Measurements from ENCODE around the gene RBMS3. TPM values are rescaled to one million over a fixed set of nuclear protein-coding genes. Genes with fewer than 3 reads are reported as not detected.

RBMS3 gene
- total RNA-seq, 1 experiment from 2014 or later: 1.3 TPM

GRCh38 chr3:29494305-29495036 lies 213.6 kb downstream of the RBMS3 start:
- no peak for DNase-seq
- Mint-ChIP-seq H3K27me3 (ENCODE audit: unreplicated experiment) (no peaks in the 10 kb centered on the region), H3K36me3 (ENCODE audit: insufficient read depth, unreplicated experiment) (no peaks in the 10 kb centered on the region), H3K4me3 (ENCODE audit: low read depth, unreplicated experiment) (no peak overlapping the region), H3K27ac (ENCODE audit: unreplicated experiment) (no peak overlapping the region), H3K4me1 (ENCODE audit: low read depth, unreplicated experiment) (no peaks in the 10 kb centered on the region), H3K9me3 (ENCODE audit: low read depth, unreplicated experiment) (peaks cover 8% of the 10 kb centered on the region)
- no peak for TF ChIP-seq CTCF (IDR thresholded peaks at IDR 0.05; ENCODE audit: unreplicated experiment)
- BruUV-seq (replicated peaks): no TSS peak
- CTCF ChIA-PET: no interaction called here
- intact Hi-C loops (cut with micrococcal nuclease; ENCODE audit: unreplicated experiment): no loop called here

GRCh38 chr3:29497282-29497681 lies 216.4 kb downstream of the RBMS3 start:
- H3K9me3 Mint-ChIP-seq (ENCODE audit: low read depth, unreplicated experiment): peaks cover 3% of the 10 kb centered on the region
- no peaks in the 10 kb centered on the region for H3K4me1 Mint-ChIP-seq (ENCODE audit: low read depth, unreplicated experiment)
- no peak overlapping the region for H3K4me3 Mint-ChIP-seq (ENCODE audit: low read depth, unreplicated experiment)
- BruUV-seq (replicated peaks): no TSS peak
- CTCF ChIA-PET: no interaction called here
- no peaks in the 10 kb centered on the region for H3K36me3 Mint-ChIP-seq (ENCODE audit: insufficient read depth, unreplicated experiment)
- no peak overlapping the region for H3K27ac Mint-ChIP-seq (ENCODE audit: unreplicated experiment)
- TF ChIP-seq CTCF (IDR thresholded peaks at IDR 0.05; ENCODE audit: unreplicated experiment): no peak
- intact Hi-C loops (cut with micrococcal nuclease; ENCODE audit: unreplicated experiment): no loop called here
- DNase-seq: no peak
- no peaks in the 10 kb centered on the region for H3K27me3 Mint-ChIP-seq (ENCODE audit: unreplicated experiment)

GRCh38 chr3:29502771-29503170 lies 221.9 kb downstream of the RBMS3 start:
- Mint-ChIP-seq H3K4me3 (ENCODE audit: low read depth, unreplicated experiment) (no peak overlapping the region), H3K27me3 (ENCODE audit: unreplicated experiment) (no peaks in the 10 kb centered on the region), H3K9me3 (ENCODE audit: low read depth, unreplicated experiment) (no peaks in the 10 kb centered on the region), H3K27ac (ENCODE audit: unreplicated experiment) (no peak overlapping the region), H3K36me3 (ENCODE audit: insufficient read depth, unreplicated experiment) (no peaks in the 10 kb centered on the region), H3K4me1 (ENCODE audit: low read depth, unreplicated experiment) (no peaks in the 10 kb centered on the region)
- CTCF ChIA-PET: no interaction called here
- intact Hi-C loops (cut with micrococcal nuclease; ENCODE audit: unreplicated experiment): no loop called here
- no peak for DNase-seq
- no TSS peak for BruUV-seq (replicated peaks)
- no peak for TF ChIP-seq CTCF (IDR thresholded peaks at IDR 0.05; ENCODE audit: unreplicated experiment)

GRCh38 chr3:29503314-29503713 lies 222.4 kb downstream of the RBMS3 start:
- CTCF ChIA-PET: interaction anchor here (0.5 kb wide), 1 partner anchor 180 kb away, joined by 3 read pairs; no protein-coding TSS in a partner anchor
- no peak for TF ChIP-seq CTCF (IDR thresholded peaks at IDR 0.05; ENCODE audit: unreplicated experiment)
- no peak for DNase-seq
- H3K4me3 Mint-ChIP-seq (ENCODE audit: low read depth, unreplicated experiment): no peak overlapping the region
- no peak overlapping the region for H3K27ac Mint-ChIP-seq (ENCODE audit: unreplicated experiment)
- no TSS peak for BruUV-seq (replicated peaks)
- H3K27me3 Mint-ChIP-seq (ENCODE audit: unreplicated experiment): no peaks in the 10 kb centered on the region
- no peaks in the 10 kb centered on the region for H3K4me1 Mint-ChIP-seq (ENCODE audit: low read depth, unreplicated experiment)
- H3K36me3 Mint-ChIP-seq (ENCODE audit: insufficient read depth, unreplicated experiment): no peaks in the 10 kb centered on the region
- no peaks in the 10 kb centered on the region for H3K9me3 Mint-ChIP-seq (ENCODE audit: low read depth, unreplicated experiment)
- intact Hi-C loops (cut with micrococcal nuclease; ENCODE audit: unreplicated experiment): no loop called here
